ENCODE results near the gene NOX5.

The NOX5 gene

GRCh38 chr15:69046781-69047180, 32.3 kb downstream of the NOX5 start:
- in situ Hi-C loops (cut with MboI; ENCODE audit: low sequenced_read_pairs) = no loop called here

DNA sequence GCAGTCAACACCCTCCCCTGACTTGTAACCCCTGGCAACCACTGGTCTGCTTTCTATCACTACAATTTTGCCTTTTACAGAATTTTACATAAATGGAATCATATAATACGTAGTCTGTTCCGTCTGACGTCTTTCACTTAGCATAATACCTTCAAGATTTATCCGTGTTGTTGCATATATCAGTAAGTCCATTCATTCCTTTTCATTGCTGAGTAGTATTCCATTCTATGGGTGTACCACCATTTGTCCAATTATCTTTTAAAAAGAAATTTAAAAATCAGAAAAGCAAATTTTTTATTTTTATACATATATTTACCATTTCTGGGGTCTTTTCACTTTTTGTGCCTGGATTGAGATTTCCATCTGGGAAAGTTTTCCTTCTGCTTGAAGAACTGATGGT, 35.5 kb downstream of the NOX5 start:
- in situ Hi-C loops (cut with MboI; ENCODE audit: low sequenced_read_pairs) = loop anchor here (25.0 kb wide), 1 partner anchor 212 kb away; no protein-coding TSS in a partner anchor

DNA sequence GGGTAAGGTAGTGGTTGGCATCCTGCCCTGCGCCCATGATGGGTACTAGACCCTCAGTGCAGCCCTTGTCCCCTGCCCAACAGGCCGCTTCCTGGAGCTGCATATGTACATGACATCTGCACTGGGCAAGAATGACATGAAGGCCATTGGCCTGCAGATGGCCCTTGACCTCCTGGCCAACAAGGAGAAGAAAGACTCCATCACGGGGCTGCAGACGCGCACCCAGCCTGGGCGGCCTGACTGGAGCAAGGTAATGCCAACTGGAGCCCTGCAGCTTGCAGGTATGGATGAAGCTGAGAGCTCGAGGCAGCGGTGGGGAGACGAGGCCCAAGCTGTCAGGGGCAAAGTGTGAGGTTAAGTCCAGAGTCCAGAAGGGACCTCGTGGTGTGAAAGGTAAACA, 40.8 kb downstream of the NOX5 start:
- in situ Hi-C loops (cut with MboI; ENCODE audit: low sequenced_read_pairs) = loop anchor here (25.0 kb wide), 1 partner anchor 207 kb away; no protein-coding TSS in a partner anchor

GRCh38 chr15:69056365-69056764, 41.9 kb downstream of the NOX5 start:
- in situ Hi-C loops (cut with MboI; ENCODE audit: low sequenced_read_pairs) = loop anchor here (25.0 kb wide), 1 partner anchor 206 kb away; no protein-coding TSS in a partner anchor

DNA sequence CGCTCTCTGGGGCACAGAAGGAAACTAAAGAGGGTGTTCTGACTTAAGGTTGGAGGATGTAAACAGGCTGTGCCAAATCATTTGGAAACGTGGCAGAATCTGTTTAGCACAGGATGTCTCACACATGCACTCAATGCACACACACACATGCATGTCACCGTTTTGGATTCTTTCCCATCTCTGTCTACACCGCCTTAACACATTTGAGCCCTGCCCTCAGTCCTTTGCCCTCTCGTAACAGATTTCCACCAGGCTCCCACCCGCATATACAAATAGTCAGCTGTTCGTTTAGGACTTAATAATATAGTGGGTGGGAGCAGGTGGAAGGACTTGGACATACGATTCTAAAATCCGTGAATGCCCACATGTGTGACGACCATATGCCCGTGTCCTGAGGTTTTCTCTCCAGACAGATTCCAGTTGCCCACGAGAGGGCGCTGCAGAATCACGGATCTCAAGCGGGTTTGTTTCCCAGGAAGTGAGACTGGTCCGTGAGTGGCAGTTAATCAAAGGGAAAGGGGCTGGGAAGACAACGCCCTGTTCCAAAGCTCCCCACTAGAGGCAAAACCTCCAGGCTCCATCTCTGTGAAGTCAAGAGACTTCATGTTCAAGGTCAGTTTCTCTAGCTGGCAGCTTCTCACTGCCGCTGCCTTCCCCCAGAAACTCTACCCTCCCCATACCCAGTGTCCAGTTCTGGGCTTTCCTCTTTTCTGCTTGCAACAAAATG, 44.5 kb downstream of the NOX5 start:
- in situ Hi-C loops (cut with MboI; ENCODE audit: low sequenced_read_pairs) = loop anchor here (25.0 kb wide), 1 partner anchor 203 kb away; no protein-coding TSS in a partner anchor

DNA sequence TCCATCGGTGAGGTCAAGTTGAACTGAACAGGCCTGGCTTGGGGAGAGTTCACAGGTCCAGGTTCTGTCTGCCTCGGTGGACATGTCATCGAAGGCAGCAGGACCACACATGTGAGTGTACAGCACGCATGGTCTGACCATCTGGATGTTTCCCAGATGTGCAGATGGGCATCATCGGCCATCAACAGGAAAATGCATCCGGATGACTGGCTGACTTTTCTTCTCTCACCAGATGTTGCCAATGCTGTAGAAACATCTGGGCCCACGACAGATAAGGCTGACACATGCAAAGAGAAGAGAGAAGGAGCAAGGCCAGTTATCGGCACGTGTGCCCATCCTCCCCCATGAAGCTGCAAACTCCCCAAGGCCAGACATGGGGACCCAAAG, 45.1 kb downstream of the NOX5 start:
- in situ Hi-C loops (cut with MboI; ENCODE audit: low sequenced_read_pairs) = loop anchor here (25.0 kb wide), 1 partner anchor 203 kb away; no protein-coding TSS in a partner anchor

GRCh38 chr15:69060041-69060481, 45.6 kb downstream of the NOX5 start:
- in situ Hi-C loops (cut with MboI; ENCODE audit: low sequenced_read_pairs) = loop anchor here (10.0 to 25.0 kb wide), 2 partner anchors 202 to 345 kb away; no protein-coding TSS in a partner anchor

- in situ Hi-C loops (cut with MboI; ENCODE audit: low sequenced_read_pairs) = loop anchor here (10.0 to 25.0 kb wide), 2 partner anchors 202 to 344 kb away; no protein-coding TSS in a partner anchor
These were observed 46.2 kb downstream of the NOX5 start for GRCh38 chr15:69060744-69061143.

- in situ Hi-C loops (cut with MboI; ENCODE audit: low sequenced_read_pairs) = loop anchor here (10.0 to 25.0 kb wide), 2 partner anchors 201 to 343 kb away; no protein-coding TSS in a partner anchor
These were observed 46.9 kb downstream of the NOX5 start for GRCh38 chr15:69061414-69061842.

GRCh38 chr15:69064649-69065048, 50.2 kb downstream of the NOX5 start:
- in situ Hi-C loops (cut with MboI; ENCODE audit: low sequenced_read_pairs) = loop anchor here (10.0 to 25.0 kb wide), 2 partner anchors 198 to 340 kb away; no protein-coding TSS in a partner anchor

GRCh38 chr15:69066007-69066995, 51.8 kb downstream of the NOX5 start:
- in situ Hi-C loops (cut with MboI; ENCODE audit: low sequenced_read_pairs) = loop anchor here (10.0 to 25.0 kb wide), 2 partner anchors 196 to 338 kb away; no protein-coding TSS in a partner anchor

- in situ Hi-C loops (cut with MboI; ENCODE audit: low sequenced_read_pairs) = loop anchor here (10.0 to 25.0 kb wide), 2 partner anchors 195 to 338 kb away; no protein-coding TSS in a partner anchor
These were observed 52.8 kb downstream of the NOX5 start for GRCh38 chr15:69067296-69067695.

DNA sequence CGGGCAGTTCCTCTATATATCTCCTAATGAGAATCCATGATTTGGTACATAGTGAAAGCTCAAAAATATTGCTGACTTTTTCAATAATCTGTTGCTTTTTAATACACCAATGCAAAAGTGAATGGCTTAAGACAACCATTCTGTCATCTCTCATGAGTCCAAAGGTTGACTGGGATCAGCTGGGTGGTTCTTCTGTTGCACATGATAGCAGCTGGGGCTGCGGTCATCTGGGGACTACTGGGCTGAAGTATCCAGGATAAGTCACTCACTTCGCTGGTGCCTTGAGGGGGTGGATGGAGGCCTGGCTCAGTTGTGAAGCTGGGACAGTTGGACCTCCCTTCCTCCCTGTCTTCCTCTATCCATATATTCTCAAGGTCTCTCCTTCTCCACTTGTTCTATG, 53.7 kb downstream of the NOX5 start:
- in situ Hi-C loops (cut with MboI; ENCODE audit: low sequenced_read_pairs) = loop anchor here (10.0 to 25.0 kb wide), 2 partner anchors 194 to 337 kb away; no protein-coding TSS in a partner anchor

DNA sequence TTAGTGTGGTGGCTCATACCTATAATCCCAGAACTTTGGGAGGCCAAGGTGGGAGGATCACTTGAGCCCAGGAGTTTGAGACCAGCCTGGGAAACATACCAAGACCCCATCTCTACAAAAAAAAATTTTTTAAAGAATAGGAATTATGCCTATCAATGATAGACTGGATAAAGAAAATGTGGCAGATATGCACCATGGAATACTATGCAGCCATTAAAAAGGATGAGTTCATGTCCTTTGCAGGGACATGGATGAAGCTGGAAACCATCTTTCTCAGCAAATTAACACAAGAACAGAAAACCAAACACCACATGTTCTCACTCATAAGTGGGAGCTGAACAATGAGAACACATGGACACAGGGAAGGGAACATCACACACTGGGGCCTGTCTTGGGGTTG, 54.8 kb downstream of the NOX5 start:
- in situ Hi-C loops (cut with MboI; ENCODE audit: low sequenced_read_pairs) = loop anchor here (10.0 to 25.0 kb wide), 2 partner anchors 193 to 336 kb away; no protein-coding TSS in a partner anchor

GRCh38 chr15:69069996-69070395, 55.5 kb downstream of the NOX5 start:
- in situ Hi-C loops (cut with MboI; ENCODE audit: low sequenced_read_pairs) = loop anchor here (10.0 to 25.0 kb wide), 2 partner anchors 192 to 335 kb away; no protein-coding TSS in a partner anchor

GRCh38 chr15:69070396-69070795, 55.9 kb downstream of the NOX5 start:
- in situ Hi-C loops (cut with MboI; ENCODE audit: low sequenced_read_pairs) = loop anchor here (25.0 kb wide), 1 partner anchor 192 kb away; no protein-coding TSS in a partner anchor

DNA sequence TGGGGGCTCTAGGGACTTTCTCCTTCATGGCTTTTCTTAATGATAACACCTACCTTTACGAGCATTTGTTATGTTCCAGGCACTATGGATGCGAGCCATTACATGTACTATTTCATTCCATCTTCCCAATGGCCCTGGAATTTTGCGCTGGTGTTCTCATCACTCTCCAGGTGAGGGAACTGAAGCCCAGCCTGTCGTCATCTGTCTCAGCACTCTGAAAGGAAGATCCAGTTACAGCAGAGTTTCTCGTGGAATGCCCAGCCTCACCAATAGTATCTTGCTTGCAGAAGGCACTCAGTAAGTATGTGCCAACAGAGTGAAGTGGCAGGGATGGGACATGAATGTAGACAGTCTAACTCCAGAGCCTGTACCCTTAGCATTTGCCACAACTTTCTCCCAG, 56.8 kb downstream of the NOX5 start:
- in situ Hi-C loops (cut with MboI; ENCODE audit: low sequenced_read_pairs) = loop anchor here (25.0 kb wide), 1 partner anchor 191 kb away; no protein-coding TSS in a partner anchor

- in situ Hi-C loops (cut with MboI; ENCODE audit: low sequenced_read_pairs) = loop anchor here (25.0 kb wide), 1 partner anchor 189 kb away; no protein-coding TSS in a partner anchor
These were observed 58.4 kb downstream of the NOX5 start for GRCh38 chr15:69072906-69073305.

GRCh38 chr15:69074001-69074842, 59.7 kb downstream of the NOX5 start:
- in situ Hi-C loops (cut with MboI; ENCODE audit: low sequenced_read_pairs) = loop anchor here (25.0 kb wide), 1 partner anchor 188 kb away; no protein-coding TSS in a partner anchor

All from HL-60/S4 (cell line).